ENCODE measurements around the gene RNF2. TPM values are rescaled to one million over a fixed set of nuclear protein-coding genes. Genes with fewer than 3 reads are reported as not detected.

RNF2 gene
- total and polyA plus RNA-seq, 2 donors (not counting 3 experiments of a cell fraction or from before 2014, with no cell fraction given) = 13.6 to 30.6 TPM

DNA sequence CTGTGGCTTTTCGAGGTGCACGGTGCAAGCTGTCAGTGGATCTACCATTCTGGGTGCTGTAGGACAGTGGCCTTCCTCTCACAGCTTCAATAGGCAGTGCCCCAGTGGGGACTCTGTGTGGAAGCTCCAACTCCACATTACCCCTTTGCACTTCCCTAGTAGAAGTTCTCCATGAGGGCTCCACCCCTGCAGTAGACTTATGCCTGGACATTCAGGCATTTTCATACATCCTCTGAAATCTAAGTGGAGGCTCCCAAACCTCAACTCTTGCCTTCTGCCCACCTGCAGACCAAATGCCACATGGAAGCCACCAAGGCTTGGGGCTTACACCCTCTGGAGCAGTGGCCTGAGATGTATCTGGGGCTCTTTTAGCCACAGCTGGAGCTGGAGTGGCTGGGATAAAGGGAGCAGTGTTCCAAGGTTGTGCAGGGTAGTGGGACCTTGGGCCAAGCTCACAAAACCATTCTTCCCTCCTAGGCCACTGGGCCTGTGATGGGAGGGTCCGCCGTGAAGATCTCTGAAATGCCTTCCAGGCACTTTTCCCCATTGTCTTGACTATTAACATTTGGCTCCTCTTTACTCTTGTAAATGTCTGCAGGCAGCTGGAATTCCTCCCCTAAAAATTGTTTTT lies 18.0 kb upstream of the RNF2 start:
- no peak for DNase-seq (ENCODE audit: low read depth, low spot score)
- CTCF ChIA-PET = no interaction called here
- Histone ChIP-seq H2AFZ (ENCODE audit: low read depth, low read length) (no peak overlapping the region), H3K9me1 (replicated peaks; ENCODE audit: control insufficient read depth, extremely low read depth, insufficient read depth, low read length) (no peaks in the 10 kb centered on the region), H3K9ac (replicated peaks; ENCODE audit: extremely low read depth, insufficient read depth, low read length) (no peak overlapping the region), H3K79me2 (ENCODE audit: control insufficient read depth, insufficient read depth, low read length) (no peaks in the 10 kb centered on the region), H3K4me1 (ENCODE audit: control insufficient read depth, extremely low read depth, insufficient read depth, low read length) (no peaks in the 10 kb centered on the region), H3K9me3 (replicated peaks; ENCODE audit: control insufficient read depth, insufficient read depth, low read length) (no peaks in the 10 kb centered on the region), H3K36me3 (ENCODE audit: control insufficient read depth in 2 of 2, extremely low read depth in 1 of 2, insufficient read depth in 2 of 2, low read length in 2 of 2) (no peaks in the 10 kb centered on the region), H3K27me3 (ENCODE audit: control insufficient read depth in 2 of 2, insufficient read depth in 2 of 2, low read length in 2 of 2) (no peaks in the 10 kb centered on the region), H3K4me2 (ENCODE audit: insufficient read depth, low read length) (no peak overlapping the region), H3K4me3 (replicated peaks in 1 of 3; ENCODE audit: insufficient read depth in 1 of 3, low read depth in 1 of 3, low read length in 3 of 3) (no peak overlapping the region), H4K20me1 (replicated peaks; ENCODE audit: control insufficient read depth, extremely low read depth, insufficient read depth, low read length) (no peaks in the 10 kb centered on the region), H3K27ac (ENCODE audit: insufficient read depth, low read depth, low read length) (no peak overlapping the region)
- BruUV-seq (replicated peaks) = no TSS peak
- dilution Hi-C loops (cut with MboI; ENCODE audit: extremely low pct_ligation_motif_present, low sequenced_read_pairs) (no loop called here), intact Hi-C loops (cut with micrococcal nuclease) (no loop called here)
- no peak for TF ChIP-seq MYC (IDR thresholded peaks at IDR 0.05; ENCODE audit: low read depth, low read length)
- TF ChIP-seq CTCF (IDR thresholded peaks at IDR 0.05; ENCODE audit: extremely low read depth in 1 of 2, insufficient read depth in 1 of 2, low read depth in 1 of 2, low read length in 2 of 2) = no peak
- TF ChIP-seq, protein P1, sequence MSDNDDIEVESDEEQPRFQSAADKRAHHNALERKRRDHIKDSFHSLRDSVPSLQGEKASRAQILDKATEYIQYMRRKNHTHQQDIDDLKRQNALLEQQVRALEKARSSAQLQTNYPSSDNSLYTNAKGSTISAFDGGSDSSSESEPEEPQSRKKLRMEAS (IDR thresholded peaks at IDR 0.05; ENCODE audit: insufficient read depth, insufficient read length) = no peak
- no peak for TF ChIP-seq EZH2 (IDR thresholded peaks at IDR 0.05; ENCODE audit: borderline replicate concordance, low read depth, low read length, severe bottlenecking)
- no peak for TF ChIP-seq POLR2AphosphoS5 (IDR thresholded peaks at IDR 0.05; ENCODE audit: insufficient read depth, low read depth, low read length)
- no peak for TF ChIP-seq FOS (IDR thresholded peaks at IDR 0.05; ENCODE audit: borderline replicate concordance, insufficient read depth, low read length)
- no peak for TF ChIP-seq JUN (IDR thresholded peaks at IDR 0.05; ENCODE audit: borderline replicate concordance, insufficient read depth, insufficient read length, low read depth)
- TF ChIP-seq GATA2 (IDR thresholded peaks at IDR 0.05; ENCODE audit: insufficient read depth, insufficient read length, low read depth, low read length) = no peak
- TF ChIP-seq POLR2A (IDR thresholded peaks at IDR 0.05; ENCODE audit: low read depth, low read length) = no peak
- no peak for FAIRE-seq
- POLR2A ChIA-PET = no interaction called here
